Upper lobe of left lung (tissue), 6 donors: ENCODE results near the gene SLC25A13. TPM values are rescaled to one million over a fixed set of nuclear protein-coding genes. Genes with fewer than 3 reads are reported as not detected.
A peak's percentile ranks its signal among the peaks of the same experiment; 100 is the strongest.

Experiments
- ATAC-seq, 2 donors: fragments of 200-7000 bp; cut with Tn5 transposase; one replicate each; pipeline ENCODE4 v1.9.1; 2022; ENCODE audit warnings: mild to moderate bottlenecking in 2 of 2, moderate library complexity in 2 of 2; ENCODE audit not compliant: low FRiP score in 2 of 2
- DNase-seq, 2 donors: peaks; one replicate each; pipeline ENCODE4 v3.0.0-alpha.2; 2019 to 2020
- H3K27ac ChIP-seq, 4 donors: fragments of 200-600 bp; sonication (generic); one replicate each; pipeline ENCODE4 v1.5.1; 2016 to 2019
- H3K27me3 ChIP-seq, 4 donors: fragments of 200-600 bp; sonication (generic); one replicate each; pipeline ENCODE4 v1.5.1; 2017 to 2019
- H3K36me3 ChIP-seq, 4 donors: fragments of 200-600 bp; sonication (generic); one replicate each; pipeline ENCODE4 v1.5.1; 2016 to 2019
- H3K4me1 ChIP-seq, 4 donors: fragments of 200-600 bp; sonication (generic); one replicate each; pipeline ENCODE4 v1.5.1; 2018 to 2019
- H3K4me3 ChIP-seq, 4 donors: fragments of 200-600 bp; sonication (generic); one replicate each; pipeline ENCODE4 v1.5.1; 2017 to 2019; ENCODE audit warnings: mild to moderate bottlenecking in 2 of 4, moderate library complexity in 1 of 4
- H3K9me3 ChIP-seq, 4 donors: fragments of 200-600 bp; sonication (generic); one replicate each; pipeline ENCODE4 v1.5.1; 2018 to 2019
- CTCF ChIP-seq, 6 experiments: fragments of 450-650 bp in 4 of 6; fragments of 200-600 bp in 2 of 6; sonication (generic) in 2 of 6; IDR thresholded peaks; one replicate each; pipeline ENCODE4 v1.5.1; 2016 to 2019; ENCODE audit warnings: antibody characterized with exemption in 6 of 6
- EP300 ChIP-seq, 4 donors: sonication (generic); formaldehyde crosslinking; IDR thresholded peaks; one replicate each; pipeline ENCODE4 v1.5.1; 2017; ENCODE audit warnings: antibody characterized with exemption in 4 of 4, control low read depth in 2 of 4
- POLR2A ChIP-seq, 4 donors: fragments of 450-650 bp; IDR thresholded peaks; one replicate each; pipeline ENCODE4 v1.5.1; 2016 to 2017; ENCODE audit warnings: antibody characterized with exemption in 4 of 4, mild to moderate bottlenecking in 2 of 4
- POLR2AphosphoS5 ChIP-seq, 2 donors: sonication (generic); formaldehyde crosslinking; IDR thresholded peaks; one replicate each; pipeline ENCODE4 v1.5.1; 2017; ENCODE audit warnings: antibody characterized with exemption in 2 of 2
- WGBS, 2 donors: methylation state at CpG; one replicate each; pipeline ENCODE4 v1.1.5; 2017 to 2018; 5-methylcytosine and 5-hydroxymethylcytosine counted together
- total RNA-seq, 6 donors: library from RNA; depleted of rRNA in 4 of 6; stranded (reverse); fragments of >200 nt in 4 of 6; gene quantifications; one replicate each; pipeline versions ENCODE4 v1.1.0 to v1.2.1, GENCODE V29; 2016 to 2021
- donor health status: DM: no; HTN: no; CAD: no; lungs with moderate emphysema.
- donor health status: DM: no; HTN: yes; CAD: no; lungs with severe emphysema.

Gene SLC25A13
- total RNA-seq, 6 donors from 2014 or later, result 21.4 to 39.7 (median 30.8) TPM

DNA sequence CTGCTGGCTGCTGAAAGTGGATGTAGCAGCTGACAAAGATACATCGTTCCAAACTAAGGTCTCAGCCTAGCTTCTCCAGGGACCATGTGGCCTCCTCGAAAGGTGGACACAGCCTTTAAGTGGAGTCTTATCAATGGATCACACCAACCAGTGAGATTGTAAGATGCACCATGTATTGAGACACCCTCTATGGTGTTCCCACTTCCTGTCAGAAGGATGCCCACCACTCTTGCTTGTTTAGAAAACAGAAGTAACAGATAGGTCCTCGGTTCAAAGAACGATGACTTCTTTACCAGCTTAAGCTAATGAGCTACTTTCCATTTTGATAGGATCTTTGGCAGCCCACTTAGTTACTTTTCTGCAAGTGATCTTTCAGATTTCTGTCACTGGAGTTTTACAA lies 34.3 kb downstream of the SLC25A13 start:
- no peak for ATAC-seq
- Histone ChIP-seq H3K27me3 (no peaks in the 10 kb centered on the region), H3K4me1 (peaks cover 7 to 20% (median 10%) of the 10 kb centered on the region in 4 donors), H3K27ac (no peak overlapping the region), H3K4me3 (no peak overlapping the region), H3K9me3 (no peaks in the 10 kb centered on the region), H3K36me3 (no peaks in the 10 kb centered on the region)
- TF ChIP-seq EP300 (IDR thresholded peaks at IDR 0.05) (no peak), POLR2AphosphoS5 (IDR thresholded peaks at IDR 0.05) (no peak), CTCF (IDR thresholded peaks at IDR 0.05) (no peak), POLR2A (IDR thresholded peaks at IDR 0.05) (no peak)
- 85 to 91% methylated on average over 3 to 4 of the region's 4 CpGs for WGBS, 2 donors
- no peak for DNase-seq

DNA sequence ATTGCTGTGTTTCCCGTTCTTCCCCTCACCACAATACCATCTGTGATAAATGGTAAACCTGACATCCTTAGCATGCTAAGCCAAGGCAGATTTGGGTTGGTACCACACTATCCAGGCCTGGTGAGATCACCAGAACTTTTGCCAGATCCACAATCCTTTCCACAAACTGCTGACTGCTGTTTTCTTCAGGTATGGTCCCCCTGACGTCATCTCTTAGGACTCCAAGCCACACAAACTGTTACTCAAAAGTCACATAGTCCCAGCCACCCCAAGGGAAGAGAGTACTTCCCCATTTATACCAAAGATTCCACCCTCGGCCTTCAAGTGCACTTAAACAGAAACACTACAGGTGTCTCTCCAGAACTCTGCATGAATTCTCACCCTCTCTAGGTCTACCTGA lies 34.8 kb downstream of the SLC25A13 start:
- no peaks in the 10 kb centered on the region for H3K27me3 ChIP-seq
- TF ChIP-seq POLR2AphosphoS5 (IDR thresholded peaks at IDR 0.05) (no peak), POLR2A (IDR thresholded peaks at IDR 0.05) (no peak), CTCF (IDR thresholded peaks at IDR 0.05) (no peak), EP300 (IDR thresholded peaks at IDR 0.05) (no peak)
- H3K36me3 ChIP-seq, result no peaks in the 10 kb centered on the region
- 50 to 59% methylated on average over 3 of the region's 3 CpGs for WGBS, 2 donors
- peak in 1 of 2 donors; percentile 50 for ATAC-seq
- no peak overlapping the region for H3K27ac ChIP-seq
- peaks cover 7 to 24% (median 10%) of the 10 kb centered on the region in 4 donors for H3K4me1 ChIP-seq
- no peak overlapping the region for H3K4me3 ChIP-seq
- DNase-seq, result no peak
- H3K9me3 ChIP-seq, result no peaks in the 10 kb centered on the region

DNA sequence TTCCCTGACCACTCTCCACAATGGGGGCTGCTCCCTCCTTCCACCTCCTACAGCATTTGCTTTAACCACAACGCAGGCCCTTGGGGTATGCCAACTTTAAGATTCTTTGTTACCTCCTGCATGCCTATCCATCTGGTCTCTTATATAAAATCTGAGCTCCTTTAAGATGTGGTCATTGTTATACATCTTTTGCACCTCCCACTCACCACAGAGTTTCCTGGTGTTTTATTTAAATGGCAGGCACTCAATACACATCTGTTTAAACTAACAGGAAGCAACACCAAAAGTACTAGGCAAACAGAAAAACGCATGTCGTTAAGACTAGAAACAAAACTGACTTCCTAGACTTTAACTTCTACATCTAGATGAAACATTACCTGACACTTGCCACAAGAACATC lies 36.3 kb downstream of the SLC25A13 start:
- ATAC-seq (no peak), DNase-seq (no peak)
- H3K4me3 ChIP-seq, result no peak overlapping the region
- H3K36me3 ChIP-seq, result no peaks in the 10 kb centered on the region
- H3K27ac ChIP-seq, result no peak overlapping the region
- no peak for TF ChIP-seq POLR2AphosphoS5 (IDR thresholded peaks at IDR 0.05)
- peaks cover 7 to 27% (median 10%) of the 10 kb centered on the region in 4 donors for H3K4me1 ChIP-seq
- H3K27me3 ChIP-seq, result no peaks in the 10 kb centered on the region
- H3K9me3 ChIP-seq, result no peaks in the 10 kb centered on the region
- 22 to 25% methylated on average over 3 of the region's 3 CpGs for WGBS, 2 donors

- DNase-seq (no peak), ATAC-seq (no peak)
- TF ChIP-seq POLR2A (IDR thresholded peaks at IDR 0.05) (no peak), POLR2AphosphoS5 (IDR thresholded peaks at IDR 0.05) (no peak), EP300 (IDR thresholded peaks at IDR 0.05) (no peak), CTCF (IDR thresholded peaks at IDR 0.05) (no peak)
- Histone ChIP-seq H3K27me3 (no peaks in the 10 kb centered on the region), H3K9me3 (no peaks in the 10 kb centered on the region), H3K4me1 (peaks cover 7 to 27% (median 10%) of the 10 kb centered on the region in 4 donors), H3K4me3 (no peak overlapping the region), H3K36me3 (no peaks in the 10 kb centered on the region), H3K27ac (no peak overlapping the region)
- 84 to 89% methylated on average over 3 of the region's 3 CpGs for WGBS, 2 donors
Observed at GRCh38 chr7:96284835-96285234, 37.1 kb downstream of the SLC25A13 start.

DNA sequence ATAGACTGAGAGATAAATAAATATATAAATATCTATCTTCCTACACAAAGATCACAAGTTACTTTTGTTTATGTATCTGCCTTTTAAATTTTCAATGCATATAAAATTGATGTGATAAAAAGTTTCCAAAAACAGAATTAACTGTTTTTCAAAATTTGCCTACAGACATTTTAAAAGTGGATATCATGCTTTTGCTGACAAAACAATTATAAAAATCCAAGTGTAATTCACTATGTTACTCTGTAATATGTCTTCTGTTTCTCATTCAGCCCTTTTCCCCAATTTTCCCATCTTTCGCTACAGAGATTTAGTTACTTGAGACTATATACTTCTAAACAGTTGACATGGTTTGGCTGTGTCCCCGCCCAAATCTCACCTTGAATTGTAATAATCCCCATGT lies 37.7 kb downstream of the SLC25A13 start:
- Histone ChIP-seq H3K27ac (no peak overlapping the region), H3K4me1 (peaks cover 7 to 27% (median 10%) of the 10 kb centered on the region in 4 donors), H3K4me3 (no peak overlapping the region), H3K27me3 (no peaks in the 10 kb centered on the region), H3K9me3 (no peaks in the 10 kb centered on the region), H3K36me3 (no peaks in the 10 kb centered on the region)
- TF ChIP-seq EP300 (IDR thresholded peaks at IDR 0.05) (no peak), POLR2AphosphoS5 (IDR thresholded peaks at IDR 0.05) (no peak), POLR2A (IDR thresholded peaks at IDR 0.05) (no peak), CTCF (IDR thresholded peaks at IDR 0.05) (no peak)
- WGBS, 2 donors, result 90 to 100% methylated on average over 2 of the region's 2 CpGs
- ATAC-seq (no peak), DNase-seq (no peak)
